ENCODE data around the gene DNAH1. TPM values are rescaled to one million over a fixed set of nuclear protein-coding genes. Genes with fewer than 3 reads are reported as not detected.

The DNAH1 gene
- total and polyA plus RNA-seq, 2 donors: 3.3 to 9.0 TPM

- WGBS: 40% methylated on average over 5 of the region's 5 CpGs
- Histone ChIP-seq H3K36me3 (ENCODE audit: control insufficient read depth in 2 of 2, insufficient read depth in 2 of 2, low read length in 1 of 2) (peaks cover 0 to 14% of the 10 kb centered on the region in 2 donors), H3K4me1 (ENCODE audit: control insufficient read depth in 2 of 2, insufficient read depth in 2 of 2, low read length in 2 of 2) (peaks cover 4 to 23% of the 10 kb centered on the region in 2 donors), H3K27me3 (ENCODE audit: control insufficient read depth in 2 of 2, insufficient read depth in 1 of 2, low read length in 1 of 2) (no peaks in the 10 kb centered on the region), H3K27ac (ENCODE audit: low read depth in 1 of 2, low read length in 1 of 2) (no peak overlapping the region), H3K4me3 (ENCODE audit: low read length in 2 of 2) (no peak overlapping the region), H3K9me3 (ENCODE audit: control insufficient read depth in 2 of 2, insufficient read depth in 1 of 2, low read length in 1 of 2) (no peaks in the 10 kb centered on the region)
- DNase-seq (ENCODE audit: low read depth in 6 of 9, low spot score in 9 of 9): peak in 2 of 9 donors; percentile 35 to 59
Measured at GRCh38 chr3:52341123-52341522, 25.0 kb downstream of the DNAH1 start.

DNA sequence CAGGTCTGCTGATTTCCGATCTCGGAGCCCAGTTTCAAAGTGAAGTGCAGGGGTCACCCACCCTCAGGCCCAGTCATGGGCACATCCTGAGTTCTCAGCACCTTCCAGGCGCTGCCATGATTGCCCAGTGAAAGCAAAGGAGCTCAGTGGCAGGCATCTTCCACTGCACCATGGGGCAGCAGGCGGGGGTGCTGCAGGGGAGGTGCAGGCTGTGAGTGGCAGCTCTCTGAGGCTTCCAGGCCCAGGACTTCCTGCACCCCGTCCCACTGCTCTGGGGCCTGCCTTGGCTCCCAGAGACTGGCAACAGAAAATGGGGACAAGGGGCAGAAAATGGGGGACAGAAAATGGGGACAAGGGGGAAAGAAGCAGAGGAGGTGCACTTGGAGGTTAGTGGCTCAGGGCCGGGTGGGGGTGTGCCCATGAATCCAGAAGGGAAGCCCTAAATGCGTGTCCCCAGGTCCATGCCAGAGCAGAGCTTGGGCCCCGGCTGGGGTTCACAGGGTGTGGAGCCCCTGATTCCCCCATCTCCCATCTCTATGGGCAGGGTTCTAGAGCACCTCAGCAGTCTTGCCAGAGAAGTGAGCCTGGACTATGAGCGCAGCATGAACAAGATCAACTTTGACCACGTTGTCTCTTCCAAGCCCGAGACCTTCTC lies 28.0 kb downstream of the DNAH1 start:
- Histone ChIP-seq H3K36me3 (ENCODE audit: control insufficient read depth in 2 of 2, insufficient read depth in 2 of 2, low read length in 1 of 2) (peaks cover 0 to 21% of the 10 kb centered on the region in 2 donors), H3K4me3 (ENCODE audit: low read length in 2 of 2) (no peak overlapping the region), H3K4me1 (ENCODE audit: control insufficient read depth in 2 of 2, insufficient read depth in 2 of 2, low read length in 2 of 2) (peaks cover 4 to 23% of the 10 kb centered on the region in 2 donors), H3K27me3 (ENCODE audit: control insufficient read depth in 2 of 2, insufficient read depth in 1 of 2, low read length in 1 of 2) (no peaks in the 10 kb centered on the region), H3K9me3 (ENCODE audit: control insufficient read depth in 2 of 2, insufficient read depth in 1 of 2, low read length in 1 of 2) (no peaks in the 10 kb centered on the region), H3K27ac (ENCODE audit: low read depth in 1 of 2, low read length in 1 of 2) (no peak overlapping the region)
- DNase-seq (ENCODE audit: low read depth in 6 of 9, low spot score in 9 of 9): no peak
- 98% methylated on average over 11 of the region's 11 CpGs for WGBS

- Histone ChIP-seq H3K36me3 (ENCODE audit: control insufficient read depth in 2 of 2, insufficient read depth in 2 of 2, low read length in 1 of 2) (peaks cover 0 to 32% of the 10 kb centered on the region in 2 donors), H3K4me3 (ENCODE audit: low read length in 2 of 2) (no peak overlapping the region), H3K27me3 (ENCODE audit: control insufficient read depth in 2 of 2, insufficient read depth in 1 of 2, low read length in 1 of 2) (no peaks in the 10 kb centered on the region), H3K4me1 (ENCODE audit: control insufficient read depth in 2 of 2, insufficient read depth in 2 of 2, low read length in 2 of 2) (peaks cover 4 to 25% of the 10 kb centered on the region in 2 donors), H3K27ac (ENCODE audit: low read depth in 1 of 2, low read length in 1 of 2) (no peak overlapping the region), H3K9me3 (ENCODE audit: control insufficient read depth in 2 of 2, insufficient read depth in 1 of 2, low read length in 1 of 2) (no peaks in the 10 kb centered on the region)
- 99% methylated on average over 9 of the region's 9 CpGs for WGBS
- no peak for DNase-seq (ENCODE audit: low read depth in 6 of 9, low spot score in 9 of 9)
Measured at GRCh38 chr3:52345521-52346109, 29.5 kb downstream of the DNAH1 start.

DNA sequence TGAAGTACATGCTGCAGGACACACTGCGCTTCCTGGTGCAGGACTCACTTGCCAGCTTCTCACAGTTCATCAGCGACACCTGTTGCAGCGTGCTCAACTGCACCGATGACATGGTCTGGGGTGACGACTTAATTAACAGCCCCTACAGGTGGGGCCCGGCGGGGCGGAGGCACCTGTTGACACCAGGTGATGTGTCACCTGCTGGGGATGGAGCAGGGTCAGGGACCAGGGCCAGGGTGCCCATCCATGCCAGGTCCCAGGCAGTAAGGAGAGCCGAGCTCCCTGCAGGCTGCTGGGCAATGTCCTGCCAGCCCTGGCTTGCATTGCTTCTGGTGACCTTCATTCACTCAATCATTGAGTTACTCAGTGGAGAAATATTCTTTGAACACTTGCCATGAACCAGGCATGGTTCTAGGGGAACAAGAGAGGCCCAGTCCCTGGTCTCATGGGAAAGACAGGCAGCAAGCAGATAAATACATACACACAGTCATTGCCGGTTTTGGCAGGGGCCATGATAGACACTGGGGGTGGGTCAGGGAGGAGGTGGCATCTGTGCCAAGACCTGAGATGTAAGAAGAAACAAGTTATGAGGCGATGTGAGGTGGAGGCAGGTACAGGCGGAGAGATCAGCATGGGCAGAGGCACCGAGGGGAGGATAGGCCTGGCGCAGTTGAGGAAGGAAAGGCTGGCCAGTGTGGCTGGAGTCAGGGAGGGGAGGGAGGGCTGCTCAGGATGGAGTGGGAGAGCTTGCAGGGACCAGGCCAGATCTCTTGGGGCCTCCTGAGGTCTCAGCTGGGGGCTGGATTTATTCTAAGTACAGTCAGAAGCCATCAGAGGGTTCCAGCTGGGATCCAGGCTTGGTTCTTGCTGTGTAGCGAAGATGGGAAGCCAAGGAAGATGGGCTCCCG lies 30.8 kb downstream of the DNAH1 start:
- H3K9me3 ChIP-seq (ENCODE audit: control insufficient read depth in 2 of 2, insufficient read depth in 1 of 2, low read length in 1 of 2): no peaks in the 10 kb centered on the region
- DNase-seq (ENCODE audit: low read depth in 6 of 9, low spot score in 9 of 9): no peak
- H3K4me3 ChIP-seq (ENCODE audit: low read length in 2 of 2): no peak overlapping the region
- 97% methylated on average over 16 of the region's 16 CpGs for WGBS
- no peaks in the 10 kb centered on the region for H3K27me3 ChIP-seq (ENCODE audit: control insufficient read depth in 2 of 2, insufficient read depth in 1 of 2, low read length in 1 of 2)
- H3K36me3 ChIP-seq (ENCODE audit: control insufficient read depth in 2 of 2, insufficient read depth in 2 of 2, low read length in 1 of 2): peaks cover 0 to 35% of the 10 kb centered on the region in 2 donors
- no peak overlapping the region for H3K27ac ChIP-seq (ENCODE audit: low read depth in 1 of 2, low read length in 1 of 2)
- H3K4me1 ChIP-seq (ENCODE audit: control insufficient read depth in 2 of 2, insufficient read depth in 2 of 2, low read length in 2 of 2): peaks cover 0 to 23% of the 10 kb centered on the region in 2 donors

DNA sequence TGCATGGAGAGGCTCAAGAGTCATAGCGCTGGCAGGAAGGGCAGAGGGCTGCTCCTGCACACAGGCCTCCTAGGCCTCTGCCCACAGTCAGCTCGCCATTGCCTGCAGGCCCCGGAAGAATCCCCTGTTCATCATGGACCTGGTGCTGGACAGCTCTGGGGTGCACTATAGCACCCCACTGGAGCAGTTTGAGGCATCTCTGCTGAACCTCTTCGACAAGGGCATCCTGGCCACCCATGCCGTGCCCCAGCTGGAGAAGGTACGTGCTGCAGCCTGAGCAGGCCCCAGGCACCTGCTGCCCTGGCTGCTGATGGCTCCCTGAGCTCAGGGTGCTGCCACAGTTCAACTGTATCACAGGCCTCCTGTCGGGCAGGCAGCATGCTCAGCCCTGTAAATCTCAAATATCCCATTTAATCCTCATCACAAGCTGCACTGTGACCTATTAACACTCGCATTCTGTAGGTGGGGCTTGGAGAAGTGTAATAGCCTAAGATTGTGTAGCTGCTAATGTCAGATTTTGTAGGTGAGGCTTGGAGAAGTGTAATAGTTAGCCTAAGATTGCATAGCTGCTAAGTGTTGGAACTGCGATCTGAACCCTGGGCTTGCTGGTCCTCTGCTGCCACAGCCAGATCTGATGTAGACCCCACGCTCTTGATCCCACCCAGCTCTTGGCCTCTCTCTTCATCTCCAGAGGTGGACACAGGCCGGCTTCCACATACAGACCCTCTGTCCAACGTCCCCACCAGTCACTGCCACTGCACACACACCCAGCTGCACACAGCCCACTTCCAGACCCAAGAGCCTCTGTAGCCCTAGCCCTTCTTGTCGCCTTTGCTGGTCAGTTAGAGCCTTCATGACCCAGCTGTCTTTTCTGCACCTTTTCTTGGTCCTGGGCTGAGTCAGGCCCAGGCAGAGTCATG lies 31.9 kb downstream of the DNAH1 start:
- H3K27ac ChIP-seq (ENCODE audit: low read depth in 1 of 2, low read length in 1 of 2): no peak overlapping the region
- no peaks in the 10 kb centered on the region for H3K27me3 ChIP-seq (ENCODE audit: control insufficient read depth in 2 of 2, insufficient read depth in 1 of 2, low read length in 1 of 2)
- whole genome bisulfite sequencing: 97% methylated on average over 13 of the region's 13 CpGs
- no peaks in the 10 kb centered on the region for H3K9me3 ChIP-seq (ENCODE audit: control insufficient read depth in 2 of 2, insufficient read depth in 1 of 2, low read length in 1 of 2)
- peaks cover 0 to 42% of the 10 kb centered on the region in 2 donors for H3K36me3 ChIP-seq (ENCODE audit: control insufficient read depth in 2 of 2, insufficient read depth in 2 of 2, low read length in 1 of 2)
- H3K4me3 ChIP-seq (ENCODE audit: low read length in 2 of 2): no peak overlapping the region
- H3K4me1 ChIP-seq (ENCODE audit: control insufficient read depth in 2 of 2, insufficient read depth in 2 of 2, low read length in 2 of 2): peaks cover 0 to 16% of the 10 kb centered on the region in 2 donors
- no peak for DNase-seq (ENCODE audit: low read depth in 6 of 9, low spot score in 9 of 9)

DNA sequence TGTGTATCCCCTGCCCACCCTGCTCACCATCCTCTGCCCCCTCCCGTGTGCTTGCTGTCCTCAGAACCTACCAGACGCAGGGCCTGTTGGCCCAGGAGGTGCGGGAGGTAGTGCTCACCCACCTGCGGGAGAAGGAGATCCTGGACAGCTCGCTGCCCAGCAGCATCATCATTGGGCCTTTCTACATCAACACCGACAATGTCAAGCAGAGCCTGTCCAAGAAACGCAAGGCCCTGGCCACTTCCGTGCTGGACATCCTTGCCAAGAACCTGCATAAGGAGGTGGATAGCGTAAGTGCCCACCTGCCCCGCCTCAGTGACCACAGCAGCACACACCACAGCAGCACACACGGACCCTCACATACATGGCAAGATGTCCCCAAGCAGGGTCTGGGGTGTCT lies 33.0 kb downstream of the DNAH1 start:
- H3K27me3 ChIP-seq (ENCODE audit: control insufficient read depth in 2 of 2, insufficient read depth in 1 of 2, low read length in 1 of 2): no peaks in the 10 kb centered on the region
- H3K4me1 ChIP-seq (ENCODE audit: control insufficient read depth in 2 of 2, insufficient read depth in 2 of 2, low read length in 2 of 2): peaks cover 0 to 16% of the 10 kb centered on the region in 2 donors
- no peak overlapping the region for H3K27ac ChIP-seq (ENCODE audit: low read depth in 1 of 2, low read length in 1 of 2)
- DNase-seq (ENCODE audit: low read depth in 6 of 9, low spot score in 9 of 9): no peak
- WGBS: 98% methylated on average over 11 of the region's 11 CpGs
- H3K4me3 ChIP-seq (ENCODE audit: low read length in 2 of 2): no peak overlapping the region
- no peaks in the 10 kb centered on the region for H3K9me3 ChIP-seq (ENCODE audit: control insufficient read depth in 2 of 2, insufficient read depth in 1 of 2, low read length in 1 of 2)
- peaks cover 0 to 52% of the 10 kb centered on the region in 2 donors for H3K36me3 ChIP-seq (ENCODE audit: control insufficient read depth in 2 of 2, insufficient read depth in 2 of 2, low read length in 1 of 2)

GRCh38 chr3:52349611-52350395 lies 33.7 kb downstream of the DNAH1 start:
- Histone ChIP-seq H3K4me1 (ENCODE audit: control insufficient read depth in 2 of 2, insufficient read depth in 2 of 2, low read length in 2 of 2) (peaks cover 0 to 19% of the 10 kb centered on the region in 2 donors), H3K9me3 (ENCODE audit: control insufficient read depth in 2 of 2, insufficient read depth in 1 of 2, low read length in 1 of 2) (no peaks in the 10 kb centered on the region), H3K27ac (ENCODE audit: low read depth in 1 of 2, low read length in 1 of 2) (no peak overlapping the region), H3K4me3 (ENCODE audit: low read length in 2 of 2) (no peak overlapping the region), H3K27me3 (ENCODE audit: control insufficient read depth in 2 of 2, insufficient read depth in 1 of 2, low read length in 1 of 2) (no peaks in the 10 kb centered on the region), H3K36me3 (ENCODE audit: control insufficient read depth in 2 of 2, insufficient read depth in 2 of 2, low read length in 1 of 2) (peaks cover 0 to 46% of the 10 kb centered on the region in 2 donors)
- no peak for DNase-seq (ENCODE audit: low read depth in 6 of 9, low spot score in 9 of 9)
- 96% methylated on average over 19 of the region's 19 CpGs for WGBS

- WGBS: 94% methylated on average over 7 of the region's 7 CpGs
- DNase-seq (ENCODE audit: low read depth in 6 of 9, low spot score in 9 of 9): peak in 1 of 9 donors; percentile 39
- Histone ChIP-seq H3K4me3 (ENCODE audit: low read length in 2 of 2) (no peak overlapping the region), H3K27me3 (ENCODE audit: control insufficient read depth in 2 of 2, insufficient read depth in 1 of 2, low read length in 1 of 2) (no peaks in the 10 kb centered on the region), H3K9me3 (ENCODE audit: control insufficient read depth in 2 of 2, insufficient read depth in 1 of 2, low read length in 1 of 2) (no peaks in the 10 kb centered on the region), H3K27ac (ENCODE audit: low read depth in 1 of 2, low read length in 1 of 2) (no peak overlapping the region), H3K36me3 (ENCODE audit: control insufficient read depth in 2 of 2, insufficient read depth in 2 of 2, low read length in 1 of 2) (peaks cover 0 to 40% of the 10 kb centered on the region in 2 donors), H3K4me1 (ENCODE audit: control insufficient read depth in 2 of 2, insufficient read depth in 2 of 2, low read length in 2 of 2) (peaks cover 0 to 25% of the 10 kb centered on the region in 2 donors)
Measured at GRCh38 chr3:52350416-52350815, 34.3 kb downstream of the DNAH1 start.

All from thymus (tissue), 11 donors.